K562 (cell line): Measurements from ENCODE around the gene VSIG10L.

Experiments
- ARNT ChIP-seq, 2 experiments: fragments of 450-650 bp; IDR thresholded peaks; 2 replicates each; pipeline ENCODE4 v1.6.1; 2016; ENCODE audit warnings: mild to moderate bottlenecking in 1 of 2
- ASH1L ChIP-seq: fragments of 450-650 bp; IDR thresholded peaks from 2 replicates; pipeline ENCODE4 v1.6.1; 2018; ENCODE audit warnings: borderline replicate concordance, mild to moderate bottlenecking, low read depth; ENCODE audit not compliant: partially characterized antibody
- EZH2 ChIP-seq: IDR thresholded peaks from 2 replicates; pipeline ENCODE4 v1.6.1; 2012; ENCODE audit warnings: low read depth, mild to moderate bottlenecking, inconsistent platforms, low read length, borderline replicate concordance
- HNRNPK ChIP-seq: fragments of 200-400 bp; formaldehyde crosslinking; IDR thresholded peaks from one replicate; pipeline ENCODE4 v1.6.1; 2018; ENCODE audit warnings: mild to moderate bottlenecking, low read depth, low read length; ENCODE audit not compliant: poor library complexity, severe bottlenecking
- JUN ChIP-seq, 2 experiments: sonication (generic) in 1 of 2; formaldehyde crosslinking in 1 of 2; IDR thresholded peaks; 2 replicates each; pipeline versions ENCODE4 v1.6.1 to v1.8.0; 2012 to 2022; ENCODE audit warnings: borderline replicate concordance in 2 of 2, mild to moderate bottlenecking in 2 of 2, improper control_type of control experiment in 1 of 2, low read depth in 1 of 2, low read length in 1 of 2, missing genetic modification reagents in 1 of 2
- JUND ChIP-seq, 2 experiments: IDR thresholded peaks; 2 replicates in 1 of 2; 3 replicates in 1 of 2; pipeline ENCODE4 v1.6.1; 2011; ENCODE audit warnings: borderline replicate concordance in 2 of 2, low read depth in 2 of 2, low read length in 2 of 2, improper control_type of control experiment in 1 of 2, missing biosample characterization in 1 of 2, missing genetic modification characterization in 1 of 2, missing genetic modification reagents in 1 of 2
- NCOA1 ChIP-seq: fragments of 450-650 bp; IDR thresholded peaks from 2 replicates; pipeline ENCODE4 v1.6.1; 2016; ENCODE audit warnings: low read depth
- NR2C2 ChIP-seq, 2 experiments: fragments of 200-800 bp in 1 of 2; sonication (Bioruptor generic) in 1 of 2; sonication (generic) in 1 of 2; formaldehyde crosslinking in 1 of 2; IDR thresholded peaks; 2 replicates each; pipeline versions ENCODE4 v1.6.1 to v1.8.0; 2016 to 2022; ENCODE audit warnings: mild to moderate bottlenecking in 1 of 2, missing compliant biosample characterization in 1 of 2, missing genetic modification characterization in 1 of 2, missing genetic modification reagents in 1 of 2
- RAD51 ChIP-seq: fragments of 450-650 bp; IDR thresholded peaks from 2 replicates; pipeline ENCODE4 v1.7.1; 2016; ENCODE audit warnings: low read depth, mild to moderate bottlenecking, borderline replicate concordance
- TBP ChIP-seq: optimal IDR thresholded peaks from 2 replicates; pipeline ENCODE3; 2011; ENCODE audit warnings: low read depth, low read length, improper control_type of control experiment
- TF ChIP-seq, protein P1 (sequence below), 2 experiments: IDR thresholded peaks; 2 replicates each; pipeline ENCODE4 v1.6.1; 2012; ENCODE audit warnings: improper control_type of control experiment in 2 of 2, low read depth in 2 of 2, low read length in 2 of 2, borderline replicate concordance in 1 of 2
- TF ChIP-seq, protein P2 (sequence below): sonication (generic); formaldehyde crosslinking; IDR thresholded peaks from 2 replicates; pipeline ENCODE4 v1.8.0; 2022; ENCODE audit warnings: missing genetic modification reagents, mild to moderate bottlenecking, borderline replicate concordance
- TF ChIP-seq, protein P3 (sequence below), 3 experiments: IDR thresholded peaks in 2 of 3; conservative IDR thresholded peaks in 1 of 3; 2 replicates each; pipeline ENCODE4 v1.5.1; 2011 to 2012; ENCODE audit warnings: low read length in 3 of 3, mild to moderate bottlenecking in 3 of 3, control low read depth in 2 of 3, improper control_type of control experiment in 1 of 3, inconsistent platforms in 1 of 3, low read depth in 1 of 3, mixed read lengths in 1 of 3, moderate library complexity in 1 of 3; ENCODE audit not compliant: insufficient read depth in 2 of 3

DNA sequence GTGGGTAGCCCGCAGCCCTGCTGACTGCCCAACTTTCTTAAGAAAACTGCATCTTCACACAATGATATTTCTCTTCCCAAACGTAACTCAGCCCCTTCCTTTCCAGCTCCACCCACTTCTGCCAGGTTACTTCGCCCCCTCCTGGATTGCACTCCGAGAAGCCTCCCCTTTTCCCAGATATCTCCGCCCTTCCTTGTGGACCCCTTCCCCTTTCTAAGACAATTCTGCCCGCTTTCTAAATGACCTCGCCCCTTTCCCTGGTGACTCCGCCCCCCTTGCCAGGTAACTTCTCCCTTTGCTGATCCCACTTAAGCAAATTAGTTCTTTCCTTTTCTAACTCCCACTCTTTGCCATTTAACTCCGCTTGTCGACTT lies 2.6 kb downstream of the VSIG10L start:
- no peak for TF ChIP-seq NR2C2 (CRISPR knock-in tag; IDR thresholded peaks at IDR 0.05)
- no peak for TF ChIP-seq NR2C2 (tag; IDR thresholded peaks at IDR 0.05)
- TF ChIP-seq HNRNPK = no peak
- no peak for TF ChIP-seq EZH2
- no peak for TF ChIP-seq ASH1L
- TF ChIP-seq, protein P1, sequence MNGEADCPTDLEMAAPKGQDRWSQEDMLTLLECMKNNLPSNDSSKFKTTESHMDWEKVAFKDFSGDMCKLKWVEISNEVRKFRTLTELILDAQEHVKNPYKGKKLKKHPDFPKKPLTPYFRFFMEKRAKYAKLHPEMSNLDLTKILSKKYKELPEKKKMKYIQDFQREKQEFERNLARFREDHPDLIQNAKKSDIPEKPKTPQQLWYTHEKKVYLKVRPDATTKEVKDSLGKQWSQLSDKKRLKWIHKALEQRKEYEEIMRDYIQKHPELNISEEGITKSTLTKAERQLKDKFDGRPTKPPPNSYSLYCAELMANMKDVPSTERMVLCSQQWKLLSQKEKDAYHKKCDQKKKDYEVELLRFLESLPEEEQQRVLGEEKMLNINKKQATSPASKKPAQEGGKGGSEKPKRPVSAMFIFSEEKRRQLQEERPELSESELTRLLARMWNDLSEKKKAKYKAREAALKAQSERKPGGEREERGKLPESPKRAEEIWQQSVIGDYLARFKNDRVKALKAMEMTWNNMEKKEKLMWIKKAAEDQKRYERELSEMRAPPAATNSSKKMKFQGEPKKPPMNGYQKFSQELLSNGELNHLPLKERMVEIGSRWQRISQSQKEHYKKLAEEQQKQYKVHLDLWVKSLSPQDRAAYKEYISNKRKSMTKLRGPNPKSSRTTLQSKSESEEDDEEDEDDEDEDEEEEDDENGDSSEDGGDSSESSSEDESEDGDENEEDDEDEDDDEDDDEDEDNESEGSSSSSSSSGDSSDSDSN (IDR thresholded peaks at IDR 0.05; ENCODE audit: borderline replicate concordance in 1 of 2, low read depth in 2 of 2, low read length in 2 of 2) = no peak
- TF ChIP-seq ARNT (IDR thresholded peaks at IDR 0.05) = 0 out of 4 replicates have a peak, but pooled peaks have one; percentile 41 to 68
- no peak for TF ChIP-seq TBP
- TF ChIP-seq RAD51 = no peak
- TF ChIP-seq JUN (IDR thresholded peaks at IDR 0.05; ENCODE audit: borderline replicate concordance, low read depth, low read length) = no peak
- TF ChIP-seq JUN (CRISPR knock-in tag; IDR thresholded peaks at IDR 0.05; ENCODE audit: borderline replicate concordance) = no peak
- TF ChIP-seq, protein P2, sequence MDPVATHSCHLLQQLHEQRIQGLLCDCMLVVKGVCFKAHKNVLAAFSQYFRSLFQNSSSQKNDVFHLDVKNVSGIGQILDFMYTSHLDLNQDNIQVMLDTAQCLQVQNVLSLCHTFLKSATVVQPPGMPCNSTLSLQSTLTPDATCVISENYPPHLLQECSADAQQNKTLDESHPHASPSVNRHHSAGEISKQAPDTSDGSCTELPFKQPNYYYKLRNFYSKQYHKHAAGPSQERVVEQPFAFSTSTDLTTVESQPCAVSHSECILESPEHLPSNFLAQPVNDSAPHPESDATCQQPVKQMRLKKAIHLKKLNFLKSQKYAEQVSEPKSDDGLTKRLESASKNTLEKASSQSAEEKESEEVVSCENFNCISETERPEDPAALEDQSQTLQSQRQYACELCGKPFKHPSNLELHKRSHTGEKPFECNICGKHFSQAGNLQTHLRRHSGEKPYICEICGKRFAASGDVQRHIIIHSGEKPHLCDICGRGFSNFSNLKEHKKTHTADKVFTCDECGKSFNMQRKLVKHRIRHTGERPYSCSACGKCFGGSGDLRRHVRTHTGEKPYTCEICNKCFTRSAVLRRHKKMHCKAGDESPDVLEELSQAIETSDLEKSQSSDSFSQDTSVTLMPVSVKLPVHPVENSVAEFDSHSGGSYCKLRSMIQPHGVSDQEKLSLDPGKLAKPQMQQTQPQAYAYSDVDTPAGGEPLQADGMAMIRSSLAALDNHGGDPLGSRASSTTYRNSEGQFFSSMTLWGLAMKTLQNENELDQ = no peak
- TF ChIP-seq, protein P3, sequence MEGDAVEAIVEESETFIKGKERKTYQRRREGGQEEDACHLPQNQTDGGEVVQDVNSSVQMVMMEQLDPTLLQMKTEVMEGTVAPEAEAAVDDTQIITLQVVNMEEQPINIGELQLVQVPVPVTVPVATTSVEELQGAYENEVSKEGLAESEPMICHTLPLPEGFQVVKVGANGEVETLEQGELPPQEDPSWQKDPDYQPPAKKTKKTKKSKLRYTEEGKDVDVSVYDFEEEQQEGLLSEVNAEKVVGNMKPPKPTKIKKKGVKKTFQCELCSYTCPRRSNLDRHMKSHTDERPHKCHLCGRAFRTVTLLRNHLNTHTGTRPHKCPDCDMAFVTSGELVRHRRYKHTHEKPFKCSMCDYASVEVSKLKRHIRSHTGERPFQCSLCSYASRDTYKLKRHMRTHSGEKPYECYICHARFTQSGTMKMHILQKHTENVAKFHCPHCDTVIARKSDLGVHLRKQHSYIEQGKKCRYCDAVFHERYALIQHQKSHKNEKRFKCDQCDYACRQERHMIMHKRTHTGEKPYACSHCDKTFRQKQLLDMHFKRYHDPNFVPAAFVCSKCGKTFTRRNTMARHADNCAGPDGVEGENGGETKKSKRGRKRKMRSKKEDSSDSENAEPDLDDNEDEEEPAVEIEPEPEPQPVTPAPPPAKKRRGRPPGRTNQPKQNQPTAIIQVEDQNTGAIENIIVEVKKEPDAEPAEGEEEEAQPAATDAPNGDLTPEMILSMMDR (IDR thresholded peaks at IDR 0.05 in 2 of 3, conservative IDR thresholded peaks at IDR 0.05 in 1 of 3; ENCODE audit: insufficient read depth in 2 of 3, low read depth in 1 of 3, low read length in 3 of 3) = no peak; a peak in 1 of 6 replicates
- no peak for TF ChIP-seq JUND (IDR thresholded peaks at IDR 0.05; ENCODE audit: borderline replicate concordance, low read depth, low read length)
- no peak for TF ChIP-seq JUND (tag; IDR thresholded peaks at IDR 0.05; ENCODE audit: borderline replicate concordance, low read depth, low read length)
- 0 out of 2 replicates have a peak, but pooled peaks have one; percentile 50 for TF ChIP-seq NCOA1
